GM19397 (cell line): ENCODE data around the gene CDHR5.
"Not testable (repeated sequence)": the region's sequence is repeated elsewhere in the genome, so short reads cannot be mapped to it uniquely, and the experiment has no call there.

ENCODE experiments used
- ATAC-seq: cut with Tn5 transposase; IDR thresholded peaks from one replicate; pipeline ENCODE4 v1.9.1; 2021; ENCODE audit warnings: mild to moderate bottlenecking, moderate library complexity; ENCODE audit not compliant: unreplicated experiment

Gene CDHR5

GRCh38 chr11:590997-591396 lies 33.8 kb downstream of the CDHR5 start:
- no peak for ATAC-seq

GRCh38 chr11:589798-590197 lies 35.0 kb downstream of the CDHR5 start:
- ATAC-seq, result no peak

- ATAC-seq, result no peak
These were observed 36.8 kb downstream of the CDHR5 start for GRCh38 chr11:587978-588380.

- ATAC-seq, result no peak
These were observed 37.2 kb downstream of the CDHR5 start for GRCh38 chr11:587546-587945.

GRCh38 chr11:586376-587316 lies 38.1 kb downstream of the CDHR5 start:
- ATAC-seq, result no peak

GRCh38 chr11:584287-584686 lies 40.5 kb downstream of the CDHR5 start:
- no peak for ATAC-seq

- no peak for ATAC-seq
These were observed 43.0 kb downstream of the CDHR5 start for GRCh38 chr11:581752-582151.

- no peak for ATAC-seq
These were observed 43.4 kb downstream of the CDHR5 start for GRCh38 chr11:581342-581741.

GRCh38 chr11:579830-580601 lies 44.7 kb downstream of the CDHR5 start:
- ATAC-seq, result no peak

- no peak for ATAC-seq
These were observed 46.3 kb downstream of the CDHR5 start for GRCh38 chr11:578276-579035.

GRCh38 chr11:577611-577894 lies 47.2 kb downstream of the CDHR5 start:
- no peak for ATAC-seq

- no peak for ATAC-seq
These were observed 47.7 kb downstream of the CDHR5 start for GRCh38 chr11:576811-577610.

GRCh38 chr11:575996-576768 lies 48.6 kb downstream of the CDHR5 start, which contains the start of gene PHRF1:
PHRF1 (plus strand) TSS chr11:576470; CDS start chr11:581513, 5,043 bp downstream.
- peak; percentile 87 for ATAC-seq

GRCh38 chr11:575313-575995 lies 49.3 kb downstream of the CDHR5 start:
- peak; percentile 32 for ATAC-seq

- ATAC-seq, result no peak
These were observed 50.0 kb downstream of the CDHR5 start for GRCh38 chr11:574632-575312.

GRCh38 chr11:574031-574570 lies 50.7 kb downstream of the CDHR5 start:
- ATAC-seq, result not testable (repeated sequence)

GRCh38 chr11:573146-573759 lies 51.5 kb downstream of the CDHR5 start:
- no peak for ATAC-seq

- no peak for ATAC-seq
These were observed 53.0 kb downstream of the CDHR5 start for GRCh38 chr11:571802-572185.
